Tibial nerve (tissue), 3 donors: ENCODE results near the gene NR1D1.

Source experiments
- POLR2A ChIP-seq, 2 donors: fragments of 450-650 bp; IDR thresholded peaks; one replicate each; pipeline ENCODE4 v1.6.1; 2017; ENCODE audit warnings: antibody characterized with exemption in 2 of 2, mild to moderate bottlenecking in 2 of 2, moderate library complexity in 2 of 2
- TF ChIP-seq, protein P1 (sequence below), 5 experiments: fragments of 200-600 bp in 3 of 5; fragments of 450-650 bp in 2 of 5; sonication (generic) in 3 of 5; IDR thresholded peaks; one replicate each; pipeline ENCODE4 v1.5.1; 2016 to 2019; ENCODE audit warnings: antibody characterized with exemption in 5 of 5, mild to moderate bottlenecking in 3 of 5, moderate library complexity in 2 of 5

DNA sequence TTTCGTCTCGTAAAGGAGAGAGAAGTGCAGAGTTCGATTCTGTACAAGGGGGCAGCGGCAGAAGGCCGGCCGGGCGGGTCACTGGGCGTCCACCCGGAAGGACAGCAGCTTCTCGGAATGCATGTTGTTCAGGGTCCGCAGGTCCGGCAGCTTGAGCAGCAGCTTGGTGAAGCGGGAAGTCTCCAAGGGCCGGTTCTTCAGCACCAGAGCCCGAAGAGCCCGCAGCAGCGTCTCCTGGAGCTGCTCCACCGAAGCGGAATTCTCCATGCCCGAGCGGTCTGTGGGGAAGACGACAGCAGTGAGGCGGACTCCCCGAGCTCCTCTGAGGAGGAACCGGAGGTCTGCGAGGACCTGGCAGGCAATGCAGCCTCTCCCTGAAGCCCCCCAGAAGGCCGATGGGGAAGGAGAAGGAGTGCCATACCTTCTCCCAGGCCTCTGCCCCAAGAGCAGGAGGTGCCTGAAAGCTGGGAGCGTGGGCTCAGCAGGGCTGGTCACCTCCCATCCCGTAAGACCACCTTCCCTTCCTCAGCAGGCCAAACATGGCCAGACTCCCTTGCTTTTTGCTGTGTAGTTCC is 7.3 kb downstream of the NR1D1 start:
- TF ChIP-seq, protein P1, sequence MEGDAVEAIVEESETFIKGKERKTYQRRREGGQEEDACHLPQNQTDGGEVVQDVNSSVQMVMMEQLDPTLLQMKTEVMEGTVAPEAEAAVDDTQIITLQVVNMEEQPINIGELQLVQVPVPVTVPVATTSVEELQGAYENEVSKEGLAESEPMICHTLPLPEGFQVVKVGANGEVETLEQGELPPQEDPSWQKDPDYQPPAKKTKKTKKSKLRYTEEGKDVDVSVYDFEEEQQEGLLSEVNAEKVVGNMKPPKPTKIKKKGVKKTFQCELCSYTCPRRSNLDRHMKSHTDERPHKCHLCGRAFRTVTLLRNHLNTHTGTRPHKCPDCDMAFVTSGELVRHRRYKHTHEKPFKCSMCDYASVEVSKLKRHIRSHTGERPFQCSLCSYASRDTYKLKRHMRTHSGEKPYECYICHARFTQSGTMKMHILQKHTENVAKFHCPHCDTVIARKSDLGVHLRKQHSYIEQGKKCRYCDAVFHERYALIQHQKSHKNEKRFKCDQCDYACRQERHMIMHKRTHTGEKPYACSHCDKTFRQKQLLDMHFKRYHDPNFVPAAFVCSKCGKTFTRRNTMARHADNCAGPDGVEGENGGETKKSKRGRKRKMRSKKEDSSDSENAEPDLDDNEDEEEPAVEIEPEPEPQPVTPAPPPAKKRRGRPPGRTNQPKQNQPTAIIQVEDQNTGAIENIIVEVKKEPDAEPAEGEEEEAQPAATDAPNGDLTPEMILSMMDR (IDR thresholded peaks at IDR 0.05), result no peak
- TF ChIP-seq POLR2A (IDR thresholded peaks at IDR 0.05), result no peak
